Caco-2 (cell line): ENCODE data around the gene LPCAT1. TPM values are rescaled to one million over a fixed set of nuclear protein-coding genes. Genes with fewer than 3 reads are reported as not detected.

Experiments
- BruUV-seq: library from RNA; stranded (reverse); fragments of 400-500 nt; replicated peaks from 2 replicates; lab custom pipeline; 2021; lab: Mats Ljungman, UMichigan
- CTCF ChIA-PET: fragments of 300-600 bp; sonication (Branson Sonifier 250); formaldehyde crosslinking; loops from one replicate; lab custom pipeline; 2022; ENCODE audit warnings: antibody characterized with exemption; lab: Charles Lee
- POLR2A ChIA-PET: fragments of 300-600 bp; sonication (Branson Sonifier 250); formaldehyde crosslinking; loops from one replicate; lab custom pipeline; 2022; ENCODE audit warnings: antibody characterized with exemption; lab: Charles Lee
- DNase-seq, 2 experiments: peaks; one replicate each; pipeline versions ENCODE4 v3.0.0 to v3.0.0-alpha.2; 2020 to 2022
- H3K27me3 ChIP-seq: replicated peaks from 2 replicates; pipeline ENCODE4 v1.6.0; 2011; ENCODE audit warnings: low read length; ENCODE audit not compliant: control insufficient read depth, insufficient read depth
- H3K36me3 ChIP-seq: 2 replicates; pipeline ENCODE4 v1.5.1; 2011; ENCODE audit warnings: low read length; ENCODE audit not compliant: control insufficient read depth, insufficient read depth
- H3K4me1 ChIP-seq: fragments of 250-450 bp; sonication (Bioruptor Pico); 2 replicates; pipeline ENCODE4 v1.5.1; 2020; ENCODE audit warnings: mild to moderate bottlenecking
- H3K4me3 ChIP-seq: 2 replicates; pipeline ENCODE4 v1.5.1; 2011; ENCODE audit warnings: low read depth, mild to moderate bottlenecking, control low read depth, low read length
- H3K9me3 ChIP-seq: fragments of 250-450 bp; sonication (Bioruptor Pico); 2 replicates; pipeline ENCODE4 v1.5.1; 2020; ENCODE audit warnings: mild to moderate bottlenecking, moderate library complexity
- H3K27ac Mint-ChIP-seq: one replicate; pipeline ENCODE4 v1.8.0; 2022; ENCODE audit warnings: mixed read lengths; ENCODE audit not compliant: unreplicated experiment
- H3K27me3 Mint-ChIP-seq: one replicate; pipeline ENCODE4 v1.8.0; 2022; ENCODE audit warnings: mixed read lengths; ENCODE audit not compliant: insufficient read depth, unreplicated experiment
- H3K36me3 Mint-ChIP-seq: one replicate; pipeline ENCODE4 v1.8.0; 2022; ENCODE audit warnings: mild to moderate bottlenecking, mixed read lengths; ENCODE audit not compliant: insufficient read depth, unreplicated experiment
- H3K4me1 Mint-ChIP-seq: one replicate; pipeline ENCODE4 v1.8.0; 2022; ENCODE audit warnings: low read depth, mixed read lengths; ENCODE audit not compliant: unreplicated experiment
- H3K4me3 Mint-ChIP-seq: one replicate; pipeline ENCODE4 v1.8.0; 2022; ENCODE audit warnings: mild to moderate bottlenecking, moderate library complexity, mixed read lengths; ENCODE audit not compliant: unreplicated experiment
- H3K9me3 Mint-ChIP-seq: one replicate; pipeline ENCODE4 v1.8.0; 2022; ENCODE audit warnings: mixed read lengths; ENCODE audit not compliant: unreplicated experiment
- CTCF ChIP-seq, 2 experiments: fragments of 200-600 bp in 1 of 2; IDR thresholded peaks; 1 replicate in 1 of 2; 2 replicates in 1 of 2; pipeline versions ENCODE4 v1.5.1 to v1.8.0; 2011 to 2022; ENCODE audit warnings: antibody characterized with exemption in 1 of 2, control low read depth in 1 of 2, inconsistent platforms in 1 of 2, low read depth in 1 of 2, low read length in 1 of 2, mild to moderate bottlenecking in 1 of 2, moderate library complexity in 1 of 2; ENCODE audit not compliant: insufficient read depth in 1 of 2, severe bottlenecking in 1 of 2, unreplicated experiment in 1 of 2
- intact Hi-C: fragments of 100-400 bp; cut with micrococcal nuclease; formaldehyde crosslinking; loops from one replicate; pipeline ENCODE4 v1.10.0; 2022; ENCODE audit not compliant: unreplicated experiment
- total RNA-seq: library from RNA; stranded (reverse); gene quantifications from 2 replicates; pipeline ENCODE4 v1.2.3, GENCODE V29; 2022

Gene LPCAT1
- total RNA-seq, 1 experiment from 2014 or later = 52.8 TPM

GRCh38 chr5:1553539-1554409 lies 30.0 kb upstream of the LPCAT1 start:
- H3K9me3 Mint-ChIP-seq = no peaks in the 10 kb centered on the region
- DNase-seq = no peak
- Histone ChIP-seq H3K4me1 (no peaks in the 10 kb centered on the region), H3K27me3 (no peaks in the 10 kb centered on the region), H3K9me3 (no peaks in the 10 kb centered on the region), H3K36me3 (no peaks in the 10 kb centered on the region), H3K4me3 (no peak overlapping the region)
- no peak overlapping the region for H3K4me3 Mint-ChIP-seq
- intact Hi-C loops = no loop called here
- no peaks in the 10 kb centered on the region for H3K4me1 Mint-ChIP-seq
- H3K27me3 Mint-ChIP-seq = no peaks in the 10 kb centered on the region
- ChIA-PET CTCF (no interaction called here), POLR2A (no interaction called here)
- BruUV-seq = no TSS peak
- H3K27ac Mint-ChIP-seq = no peak overlapping the region
- no peak for TF ChIP-seq CTCF (IDR thresholded peaks at IDR 0.05; ENCODE audit: insufficient read depth in 1 of 2, low read depth in 1 of 2, low read length in 1 of 2, severe bottlenecking in 1 of 2, unreplicated experiment in 1 of 2)
- no peaks in the 10 kb centered on the region for H3K36me3 Mint-ChIP-seq

GRCh38 chr5:1552521-1553255 lies 28.9 kb upstream of the LPCAT1 start:
- Histone ChIP-seq H3K4me3 (no peak overlapping the region), H3K36me3 (no peaks in the 10 kb centered on the region), H3K4me1 (no peaks in the 10 kb centered on the region), H3K27me3 (no peaks in the 10 kb centered on the region), H3K9me3 (no peaks in the 10 kb centered on the region)
- no peak overlapping the region for H3K27ac Mint-ChIP-seq
- ChIA-PET POLR2A (no interaction called here), CTCF (no interaction called here)
- no TSS peak for BruUV-seq
- no peaks in the 10 kb centered on the region for H3K4me1 Mint-ChIP-seq
- TF ChIP-seq CTCF (IDR thresholded peaks at IDR 0.05; ENCODE audit: insufficient read depth in 1 of 2, low read depth in 1 of 2, low read length in 1 of 2, severe bottlenecking in 1 of 2, unreplicated experiment in 1 of 2) = no peak
- DNase-seq = no peak
- H3K27me3 Mint-ChIP-seq = no peaks in the 10 kb centered on the region
- no peaks in the 10 kb centered on the region for H3K36me3 Mint-ChIP-seq
- no peaks in the 10 kb centered on the region for H3K9me3 Mint-ChIP-seq
- H3K4me3 Mint-ChIP-seq = no peak overlapping the region
- intact Hi-C loops = no loop called here

DNA sequence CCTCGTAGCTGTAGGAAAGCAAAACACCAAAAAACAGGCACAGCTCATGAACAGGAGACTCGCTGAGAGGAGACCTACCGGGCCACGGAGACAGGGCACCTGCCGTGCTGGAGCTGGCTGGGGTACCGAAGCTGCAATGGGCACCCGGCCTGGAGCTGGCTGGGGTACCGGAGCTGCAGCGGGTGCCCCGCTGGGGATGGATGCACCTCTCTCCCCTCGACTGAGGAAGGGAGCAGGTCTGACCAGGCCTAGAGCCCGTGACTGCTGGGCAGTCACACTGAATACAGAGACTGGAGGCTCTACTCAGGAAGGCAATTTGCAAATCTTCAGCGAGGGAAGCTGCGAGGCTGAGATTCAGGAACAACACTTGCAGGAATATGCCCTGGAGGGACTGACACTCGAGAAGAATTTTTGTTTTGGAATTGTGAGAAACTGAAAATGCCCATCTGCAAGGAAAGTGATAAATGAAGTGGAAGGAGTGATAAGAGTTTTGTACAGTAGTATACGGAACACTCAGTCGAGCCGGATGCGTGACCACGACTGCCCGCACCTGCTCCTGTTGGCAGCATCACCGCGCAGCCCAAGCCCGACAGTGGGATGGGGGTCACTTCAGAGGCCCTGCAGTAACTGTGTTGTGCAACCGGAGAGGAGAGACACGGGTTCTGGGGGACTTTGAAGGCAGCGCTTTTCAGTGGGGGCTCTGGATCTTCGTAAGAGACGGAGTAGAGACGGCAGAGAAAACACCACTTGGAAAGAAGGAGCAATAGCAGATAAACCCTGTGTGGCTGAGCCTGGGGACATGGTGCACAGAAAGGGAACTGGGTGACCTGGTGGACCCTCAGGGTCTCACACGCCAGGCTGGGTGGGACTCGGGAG lies 27.9 kb upstream of the LPCAT1 start:
- no peaks in the 10 kb centered on the region for H3K4me1 Mint-ChIP-seq
- BruUV-seq = no TSS peak
- intact Hi-C loops = no loop called here
- H3K4me1 ChIP-seq = no peaks in the 10 kb centered on the region
- POLR2A ChIA-PET = interaction anchor here (0.5 kb wide), 1 partner anchor 9 kb away, joined by 3 read pairs; no protein-coding TSS in a partner anchor
- no peak for DNase-seq
- no peaks in the 10 kb centered on the region for H3K9me3 Mint-ChIP-seq
- H3K4me3 ChIP-seq = no peak overlapping the region
- CTCF ChIA-PET = no interaction called here
- no peaks in the 10 kb centered on the region for H3K27me3 Mint-ChIP-seq
- H3K9me3 ChIP-seq = no peaks in the 10 kb centered on the region
- H3K27ac Mint-ChIP-seq = no peak overlapping the region
- no peak overlapping the region for H3K4me3 Mint-ChIP-seq
- H3K36me3 ChIP-seq = no peaks in the 10 kb centered on the region
- no peak for TF ChIP-seq CTCF (IDR thresholded peaks at IDR 0.05; ENCODE audit: insufficient read depth in 1 of 2, low read depth in 1 of 2, low read length in 1 of 2, severe bottlenecking in 1 of 2, unreplicated experiment in 1 of 2)
- H3K36me3 Mint-ChIP-seq = no peaks in the 10 kb centered on the region
- no peaks in the 10 kb centered on the region for H3K27me3 ChIP-seq
